ENCODE measurements around the gene SH3RF1. TPM values are rescaled to one million over a fixed set of nuclear protein-coding genes. Genes with fewer than 3 reads are reported as not detected.

SH3RF1 gene
- total RNA-seq, 1 experiment from 2014 or later, result 15.3 TPM

DNA sequence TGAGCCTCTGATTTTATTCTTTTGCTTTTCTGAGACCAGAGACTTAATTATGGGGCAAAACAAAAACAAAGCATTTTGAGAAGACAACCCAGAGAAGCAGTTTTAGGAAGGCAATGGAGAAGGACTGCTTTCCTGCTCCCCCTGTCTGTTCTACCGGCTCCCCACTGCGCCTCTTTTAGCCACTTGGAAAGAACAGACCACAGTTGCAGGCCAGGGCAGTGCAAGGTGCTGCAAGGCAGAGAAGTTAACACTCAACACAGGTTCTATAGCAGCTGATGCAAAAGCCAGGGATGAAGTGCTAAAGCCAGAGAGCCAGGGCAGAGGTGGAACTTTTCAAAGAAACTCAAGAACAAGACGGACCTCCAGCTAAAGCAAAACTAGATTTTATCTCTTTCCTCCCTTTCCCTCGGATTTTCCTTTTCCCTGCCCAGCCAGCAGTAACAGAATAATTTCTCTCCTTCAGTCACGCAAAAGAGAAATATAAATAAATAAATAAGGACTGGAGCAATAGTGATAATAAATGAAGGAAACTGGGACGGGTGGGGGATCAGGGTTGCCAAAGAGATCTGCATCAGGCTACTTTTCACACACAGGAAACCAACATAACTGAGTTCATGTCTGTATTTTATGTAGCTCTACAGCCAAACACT is 10.4 kb downstream of the SH3RF1 start:
- Histone ChIP-seq H3K4ac (ENCODE audit: low read depth, low read length) (no peak overlapping the region), H3K27me3 (ENCODE audit: insufficient read depth, low read length) (no peaks in the 10 kb centered on the region), H2BK20ac (ENCODE audit: low read depth, low read length, poor library complexity, severe bottlenecking) (no peak overlapping the region), H3K56ac (ENCODE audit: insufficient read length, low read depth, low read length) (no peak overlapping the region), H3K79me1 (ENCODE audit: insufficient read depth, low read depth, low read length, poor library complexity, severe bottlenecking) (peaks cover 3% of the 10 kb centered on the region), H3T11ph (ENCODE audit: low read length) (no peak overlapping the region), H3K4me2 (ENCODE audit: insufficient read depth, insufficient read length, low read length) (no peak overlapping the region), H3K79me2 (ENCODE audit: insufficient read depth, low read length) (no peaks in the 10 kb centered on the region; the same call in 1 of the 2 replicates), H3K9ac (ENCODE audit: extremely low read depth, insufficient read length, low read length) (no peak overlapping the region), H2AK5ac (ENCODE audit: insufficient read length, low read length) (no peak overlapping the region), H4K5ac (ENCODE audit: insufficient read length, low read depth, low read length) (no peak overlapping the region), H2BK120ac (ENCODE audit: low read depth, low read length, poor library complexity, severe bottlenecking) (no peak overlapping the region), H3K18ac (ENCODE audit: insufficient read length, low read depth, low read length) (no peak overlapping the region), H3K23me2 (ENCODE audit: insufficient read length, low read depth, low read length, poor library complexity, severe bottlenecking) (no peaks in the 10 kb centered on the region), H3K14ac (ENCODE audit: insufficient read depth, low read length) (no peak overlapping the region), H4K8ac (replicated peaks; ENCODE audit: insufficient read length, low read depth, low read length) (no peak overlapping the region), H2BK15ac (ENCODE audit: low read depth, low read length) (no peak overlapping the region), H4K20me1 (ENCODE audit: control insufficient read depth, insufficient read depth, insufficient read length) (no peaks in the 10 kb centered on the region), H2BK5ac (ENCODE audit: insufficient read length, low read length) (no peak overlapping the region), H3K4me1 (ENCODE audit: insufficient read depth, low read length) (peaks cover 6% of the 10 kb centered on the region; the same call in 1 of the 2 replicates), H4K91ac (ENCODE audit: insufficient read length, low read depth, low read length) (no peak overlapping the region), H3K23ac (ENCODE audit: insufficient read length, low read depth, low read length) (no peak overlapping the region), H2AFZ (ENCODE audit: low read length) (no peak overlapping the region), H3K9me3 (ENCODE audit: control insufficient read depth, low read depth, low read length) (no peaks in the 10 kb centered on the region), H3K27ac (ENCODE audit: insufficient read length, low read depth, low read length) (no peak overlapping the region), H2BK12ac (ENCODE audit: insufficient read length, low read depth, low read length) (no peak overlapping the region)
- no CpG with 5 or more reads among the region's 6 CpGs for WGBS (ENCODE audit: extremely low coverage, insufficient read length, low lambda C conversion rate)
- H3K36me3 Mint-ChIP-seq (ENCODE audit: insufficient read depth in 1 of 3, low read depth in 3 of 3), result peaks cover 18 to 26% (median 23%) of the 10 kb centered on the region in 3 experiments
- TF ChIP-seq, protein P1, sequence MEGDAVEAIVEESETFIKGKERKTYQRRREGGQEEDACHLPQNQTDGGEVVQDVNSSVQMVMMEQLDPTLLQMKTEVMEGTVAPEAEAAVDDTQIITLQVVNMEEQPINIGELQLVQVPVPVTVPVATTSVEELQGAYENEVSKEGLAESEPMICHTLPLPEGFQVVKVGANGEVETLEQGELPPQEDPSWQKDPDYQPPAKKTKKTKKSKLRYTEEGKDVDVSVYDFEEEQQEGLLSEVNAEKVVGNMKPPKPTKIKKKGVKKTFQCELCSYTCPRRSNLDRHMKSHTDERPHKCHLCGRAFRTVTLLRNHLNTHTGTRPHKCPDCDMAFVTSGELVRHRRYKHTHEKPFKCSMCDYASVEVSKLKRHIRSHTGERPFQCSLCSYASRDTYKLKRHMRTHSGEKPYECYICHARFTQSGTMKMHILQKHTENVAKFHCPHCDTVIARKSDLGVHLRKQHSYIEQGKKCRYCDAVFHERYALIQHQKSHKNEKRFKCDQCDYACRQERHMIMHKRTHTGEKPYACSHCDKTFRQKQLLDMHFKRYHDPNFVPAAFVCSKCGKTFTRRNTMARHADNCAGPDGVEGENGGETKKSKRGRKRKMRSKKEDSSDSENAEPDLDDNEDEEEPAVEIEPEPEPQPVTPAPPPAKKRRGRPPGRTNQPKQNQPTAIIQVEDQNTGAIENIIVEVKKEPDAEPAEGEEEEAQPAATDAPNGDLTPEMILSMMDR (conservative IDR thresholded peaks at IDR 0.05), result no peak
- DNase-seq, result peak; percentile 33
- peaks cover 27 to 39% of the 10 kb centered on the region in 2 experiments for H3K4me1 Mint-ChIP-seq
- no peak overlapping the region for H3K4me3 Mint-ChIP-seq
- H3K27ac Mint-ChIP-seq, result peak overlapping the region in 2 of 3 experiments; percentile 35 to 84; a peak in 5 of 7 replicates
- H3K27me3 Mint-ChIP-seq (ENCODE audit: low read depth), result no peaks in the 10 kb centered on the region
- H3K9me3 Mint-ChIP-seq, result no peaks in the 10 kb centered on the region; a peak in 1 of 5 replicates

Data from H9 (cell line).